IMR-90 (cell line): Measurements from ENCODE around the gene SF3B3.

Experiments used
- MAZ ChIP-seq: IDR thresholded peaks from 2 replicates; pipeline ENCODE4 v1.6.1; 2012; ENCODE audit warnings: low read depth, mild to moderate bottlenecking, low read length, improper control_type of control experiment, moderate library complexity, borderline replicate concordance
- TF ChIP-seq, protein P1 (sequence below): fragments of 150-350 bp; IDR thresholded peaks from 2 replicates; pipeline ENCODE4 v1.6.1; 2017; ENCODE audit warnings: mild to moderate bottlenecking, antibody characterized with exemption, low read length, low read depth

DNA sequence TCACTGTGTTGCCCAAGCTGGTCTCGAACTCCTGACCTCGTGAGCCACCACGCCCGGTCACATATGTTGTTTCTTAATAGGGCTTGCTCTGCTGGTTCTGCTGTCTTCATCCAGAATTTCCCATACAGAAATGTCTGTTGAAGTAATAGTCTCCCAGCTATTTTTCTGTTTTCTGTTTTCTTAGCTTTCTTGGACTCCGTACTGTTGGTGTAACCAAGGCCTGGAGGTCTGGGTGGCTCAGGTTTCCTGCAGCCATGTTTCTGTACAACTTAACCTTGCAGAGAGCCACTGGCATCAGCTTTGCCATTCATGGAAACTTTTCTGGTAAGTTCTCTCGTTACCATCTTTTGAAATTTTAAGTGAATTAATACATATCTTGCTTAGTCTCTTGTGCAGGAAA lies 2.8 kb downstream of the SF3B3 start:
- TF ChIP-seq, protein P1, sequence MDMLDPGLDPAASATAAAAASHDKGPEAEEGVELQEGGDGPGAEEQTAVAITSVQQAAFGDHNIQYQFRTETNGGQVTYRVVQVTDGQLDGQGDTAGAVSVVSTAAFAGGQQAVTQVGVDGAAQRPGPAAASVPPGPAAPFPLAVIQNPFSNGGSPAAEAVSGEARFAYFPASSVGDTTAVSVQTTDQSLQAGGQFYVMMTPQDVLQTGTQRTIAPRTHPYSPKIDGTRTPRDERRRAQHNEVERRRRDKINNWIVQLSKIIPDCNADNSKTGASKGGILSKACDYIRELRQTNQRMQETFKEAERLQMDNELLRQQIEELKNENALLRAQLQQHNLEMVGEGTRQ = no peak
- TF ChIP-seq MAZ = no peak
